ENCODE data around the gene GPR146. TPM values are rescaled to one million over a fixed set of nuclear protein-coding genes. Genes with fewer than 3 reads are reported as not detected.
A peak's percentile ranks its signal among the peaks of the same experiment; 100 is the strongest.

Gene GPR146
- total and polyA plus RNA-seq, 2 of the 13 experiments (the other 11 are each of a cell fraction or from before 2014, with no cell fraction given): 2.0 to 15.9 TPM

DNA sequence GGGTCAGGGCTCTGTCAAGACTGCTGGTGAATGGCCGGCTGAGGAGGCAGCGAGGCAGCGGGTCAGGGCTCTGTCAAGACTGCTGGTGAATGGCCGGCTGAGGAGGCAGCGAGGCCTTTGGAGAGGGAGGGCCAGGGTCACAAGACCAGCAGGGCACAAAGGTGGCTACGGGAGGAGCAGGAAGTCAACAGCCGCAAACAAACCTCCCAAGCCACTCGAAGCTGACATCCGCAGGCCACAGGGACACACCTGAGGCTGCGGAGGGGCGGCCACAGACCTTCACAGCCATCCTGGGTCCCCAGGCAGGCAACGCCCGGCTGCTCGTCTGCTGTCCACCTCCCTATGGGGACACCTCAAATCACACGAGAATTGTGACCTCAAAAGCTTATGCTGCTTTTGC lies 34.6 kb downstream of the GPR146 start (continued):
- TF ChIP-seq, protein P1, sequence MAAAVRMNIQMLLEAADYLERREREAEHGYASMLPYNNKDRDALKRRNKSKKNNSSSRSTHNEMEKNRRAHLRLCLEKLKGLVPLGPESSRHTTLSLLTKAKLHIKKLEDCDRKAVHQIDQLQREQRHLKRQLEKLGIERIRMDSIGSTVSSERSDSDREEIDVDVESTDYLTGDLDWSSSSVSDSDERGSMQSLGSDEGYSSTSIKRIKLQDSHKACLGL (CRISPR knock-in tag; IDR thresholded peaks at IDR 0.05): no peak
- TF ChIP-seq, protein P2, sequence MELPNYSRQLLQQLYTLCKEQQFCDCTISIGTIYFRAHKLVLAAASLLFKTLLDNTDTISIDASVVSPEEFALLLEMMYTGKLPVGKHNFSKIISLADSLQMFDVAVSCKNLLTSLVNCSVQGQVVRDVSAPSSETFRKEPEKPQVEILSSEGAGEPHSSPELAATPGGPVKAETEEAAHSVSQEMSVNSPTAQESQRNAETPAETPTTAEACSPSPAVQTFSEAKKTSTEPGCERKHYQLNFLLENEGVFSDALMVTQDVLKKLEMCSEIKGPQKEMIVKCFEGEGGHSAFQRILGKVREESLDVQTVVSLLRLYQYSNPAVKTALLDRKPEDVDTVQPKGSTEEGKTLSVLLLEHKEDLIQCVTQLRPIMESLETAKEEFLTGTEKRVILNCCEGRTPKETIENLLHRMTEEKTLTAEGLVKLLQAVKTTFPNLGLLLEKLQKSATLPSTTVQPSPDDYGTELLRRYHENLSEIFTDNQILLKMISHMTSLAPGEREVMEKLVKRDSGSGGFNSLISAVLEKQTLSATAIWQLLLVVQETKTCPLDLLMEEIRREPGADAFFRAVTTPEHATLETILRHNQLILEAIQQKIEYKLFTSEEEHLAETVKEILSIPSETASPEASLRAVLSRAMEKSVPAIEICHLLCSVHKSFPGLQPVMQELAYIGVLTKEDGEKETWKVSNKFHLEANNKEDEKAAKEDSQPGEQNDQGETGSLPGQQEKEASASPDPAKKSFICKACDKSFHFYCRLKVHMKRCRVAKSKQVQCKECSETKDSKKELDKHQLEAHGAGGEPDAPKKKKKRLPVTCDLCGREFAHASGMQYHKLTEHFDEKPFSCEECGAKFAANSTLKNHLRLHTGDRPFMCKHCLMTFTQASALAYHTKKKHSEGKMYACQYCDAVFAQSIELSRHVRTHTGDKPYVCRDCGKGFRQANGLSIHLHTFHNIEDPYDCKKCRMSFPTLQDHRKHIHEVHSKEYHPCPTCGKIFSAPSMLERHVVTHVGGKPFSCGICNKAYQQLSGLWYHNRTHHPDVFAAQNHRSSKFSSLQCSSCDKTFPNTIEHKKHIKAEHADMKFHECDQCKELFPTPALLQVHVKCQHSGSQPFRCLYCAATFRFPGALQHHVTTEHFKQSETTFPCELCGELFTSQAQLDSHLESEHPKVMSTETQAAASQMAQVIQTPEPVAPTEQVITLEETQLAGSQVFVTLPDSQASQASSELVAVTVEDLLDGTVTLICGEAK (IDR thresholded peaks at IDR 0.05): no peak
- TF ChIP-seq, protein P2 (CRISPR knock-in tag; IDR thresholded peaks at IDR 0.05): no peak
- TF ChIP-seq BRCA1 (CRISPR knock-in tag; IDR thresholded peaks at IDR 0.05) (no peak), ZNF564 (CRISPR knock-in tag; IDR thresholded peaks at IDR 0.05) (no peak), YY1 (IDR thresholded peaks at IDR 0.05; ENCODE audit: insufficient read depth, insufficient replicate concordance, low read depth, low read length) (no peak), ZNF777 (CRISPR knock-in tag; IDR thresholded peaks at IDR 0.05) (no peak), TOE1 (CRISPR knock-in tag; IDR thresholded peaks at IDR 0.05) (no peak), ATF7 (IDR thresholded peaks at IDR 0.05) (no peak), ATF7 (CRISPR knock-in tag; IDR thresholded peaks at IDR 0.05) (no peak), REXO4 (CRISPR knock-in tag; IDR thresholded peaks at IDR 0.05; ENCODE audit: borderline replicate concordance) (no peak), ZNF557 (CRISPR knock-in tag; IDR thresholded peaks at IDR 0.05) (no peak), AKAP8 (CRISPR knock-in tag; IDR thresholded peaks at IDR 0.05) (no peak), TAF1 (CRISPR knock-in tag; IDR thresholded peaks at IDR 0.05) (no peak), ZNF446 (CRISPR knock-in tag; IDR thresholded peaks at IDR 0.05) (no peak), HOXA3 (CRISPR knock-in tag; IDR thresholded peaks at IDR 0.05) (peak; percentile 63), FOXP4 (CRISPR knock-in tag; IDR thresholded peaks at IDR 0.05) (peak; percentile 37; the same call in 1 of the 2 replicates)
- TF ChIP-seq, protein P3, sequence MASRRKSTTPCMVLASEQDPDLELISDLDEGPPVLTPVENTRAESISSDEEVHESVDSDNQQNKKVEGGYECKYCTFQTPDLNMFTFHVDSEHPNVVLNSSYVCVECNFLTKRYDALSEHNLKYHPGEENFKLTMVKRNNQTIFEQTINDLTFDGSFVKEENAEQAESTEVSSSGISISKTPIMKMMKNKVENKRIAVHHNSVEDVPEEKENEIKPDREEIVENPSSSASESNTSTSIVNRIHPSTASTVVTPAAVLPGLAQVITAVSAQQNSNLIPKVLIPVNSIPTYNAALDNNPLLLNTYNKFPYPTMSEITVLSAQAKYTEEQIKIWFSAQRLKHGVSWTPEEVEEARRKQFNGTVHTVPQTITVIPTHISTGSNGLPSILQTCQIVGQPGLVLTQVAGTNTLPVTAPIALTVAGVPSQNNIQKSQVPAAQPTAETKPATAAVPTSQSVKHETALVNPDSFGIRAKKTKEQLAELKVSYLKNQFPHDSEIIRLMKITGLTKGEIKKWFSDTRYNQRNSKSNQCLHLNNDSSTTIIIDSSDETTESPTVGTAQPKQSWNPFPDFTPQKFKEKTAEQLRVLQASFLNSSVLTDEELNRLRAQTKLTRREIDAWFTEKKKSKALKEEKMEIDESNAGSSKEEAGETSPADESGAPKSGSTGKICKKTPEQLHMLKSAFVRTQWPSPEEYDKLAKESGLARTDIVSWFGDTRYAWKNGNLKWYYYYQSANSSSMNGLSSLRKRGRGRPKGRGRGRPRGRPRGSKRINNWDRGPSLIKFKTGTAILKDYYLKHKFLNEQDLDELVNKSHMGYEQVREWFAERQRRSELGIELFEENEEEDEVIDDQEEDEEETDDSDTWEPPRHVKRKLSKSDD (CRISPR knock-in tag; IDR thresholded peaks at IDR 0.05; ENCODE audit: low read depth): no peak

Measured in HepG2 (cell line).